Bronchial epithelial cell (primary cell): ENCODE measurements around the gene SLC4A3. TPM values are rescaled to one million over a fixed set of nuclear protein-coding genes. Genes with fewer than 3 reads are reported as not detected.

Experiments
- DNase-seq: peaks from one replicate; pipeline ENCODE4 v3.0.0-alpha.2; 2010; ENCODE audit warnings: low read depth
- FAIRE-seq: peaks from 2 replicates; lab custom pipeline; 2011; peaks lifted over from hg19 to GRCh38; lab: Jason Lieb, UNC
- H3K27me3 ChIP-seq: 2 replicates; pipeline ENCODE4 v1.5.1; 2011; ENCODE audit warnings: low read length; ENCODE audit not compliant: control insufficient read depth, insufficient read depth
- H3K36me3 ChIP-seq: 2 replicates; pipeline ENCODE4 v1.5.1; 2011; ENCODE audit warnings: low read length; ENCODE audit not compliant: control insufficient read depth, insufficient read depth
- H3K4me3 ChIP-seq: 2 replicates; pipeline ENCODE4 v1.5.1; 2011; ENCODE audit warnings: mild to moderate bottlenecking, low read depth, low read length, control low read depth
- CTCF ChIP-seq: IDR thresholded peaks from 2 replicates; pipeline ENCODE4 v1.5.1; 2011; ENCODE audit warnings: mild to moderate bottlenecking, moderate library complexity, low read length, control low read depth, inconsistent platforms; ENCODE audit not compliant: insufficient read depth, severe bottlenecking
- total RNA-seq: library from RNA; depleted of rRNA; stranded (reverse); fragments of >200 nt; gene quantifications from 2 replicates; pipeline ENCODE4 v1.2.1, GENCODE V29; 2014

The SLC4A3 gene
- total RNA-seq, 1 donor from 2014 or later: 1.6 TPM

GRCh38 chr2:219638948-219639755 is 11.7 kb downstream of the SLC4A3 start:
- Histone ChIP-seq H3K4me3 (no peak overlapping the region), H3K36me3 (peaks cover 4% of the 10 kb centered on the region), H3K27me3 (no peaks in the 10 kb centered on the region)
- no peak for TF ChIP-seq CTCF
- DNase-seq: no peak
- FAIRE-seq: no peak

- FAIRE-seq (no peak), DNase-seq (no peak)
- H3K36me3 ChIP-seq: peaks cover 1% of the 10 kb centered on the region
- no peak for TF ChIP-seq CTCF
- H3K27me3 ChIP-seq: no peaks in the 10 kb centered on the region
- H3K4me3 ChIP-seq: no peak overlapping the region
Measured at GRCh38 chr2:219641390-219642068, 14.1 kb downstream of the SLC4A3 start.

GRCh38 chr2:219642069-219642454 is 14.6 kb downstream of the SLC4A3 start:
- H3K4me3 ChIP-seq: no peak overlapping the region
- FAIRE-seq (no peak), DNase-seq (no peak)
- H3K36me3 ChIP-seq: peaks cover 1% of the 10 kb centered on the region
- TF ChIP-seq CTCF: no peak
- H3K27me3 ChIP-seq: no peaks in the 10 kb centered on the region

- Histone ChIP-seq H3K4me3 (no peak overlapping the region), H3K36me3 (peaks cover 1% of the 10 kb centered on the region), H3K27me3 (no peaks in the 10 kb centered on the region)
- TF ChIP-seq CTCF: peak; percentile 100
- DNase-seq (peak; percentile 89), FAIRE-seq (peak; percentile 98)
Measured at GRCh38 chr2:219642465-219643083, 15.1 kb downstream of the SLC4A3 start.

- FAIRE-seq: no peak
- no peaks in the 10 kb centered on the region for H3K36me3 ChIP-seq
- TF ChIP-seq CTCF: no peak
- DNase-seq: no peak
- H3K4me3 ChIP-seq: no peak overlapping the region
- H3K27me3 ChIP-seq: no peaks in the 10 kb centered on the region
Measured at GRCh38 chr2:219643084-219643473, 15.6 kb downstream of the SLC4A3 start.
